Stimulated activated CD4-positive, alpha-beta T cell treated with anti-CD3 and anti-CD28 coated beads, Interleukin-15, amount 100 ng/mL, for 24 hours (primary cell): ENCODE data around the gene PTPRS.

Experiments used
- DNase-seq: peaks from one replicate; pipeline ENCODE4 v3.0.0-alpha.2; 2020

Gene PTPRS

GRCh38 chr19:5354403-5354802 lies 13.8 kb upstream of the PTPRS start:
- peak; percentile 30 for DNase-seq

- no peak for DNase-seq
Measured at GRCh38 chr19:5352229-5352763, 11.7 kb upstream of the PTPRS start.

GRCh38 chr19:5351731-5352228 lies 11.2 kb upstream of the PTPRS start:
- DNase-seq: no peak

DNA sequence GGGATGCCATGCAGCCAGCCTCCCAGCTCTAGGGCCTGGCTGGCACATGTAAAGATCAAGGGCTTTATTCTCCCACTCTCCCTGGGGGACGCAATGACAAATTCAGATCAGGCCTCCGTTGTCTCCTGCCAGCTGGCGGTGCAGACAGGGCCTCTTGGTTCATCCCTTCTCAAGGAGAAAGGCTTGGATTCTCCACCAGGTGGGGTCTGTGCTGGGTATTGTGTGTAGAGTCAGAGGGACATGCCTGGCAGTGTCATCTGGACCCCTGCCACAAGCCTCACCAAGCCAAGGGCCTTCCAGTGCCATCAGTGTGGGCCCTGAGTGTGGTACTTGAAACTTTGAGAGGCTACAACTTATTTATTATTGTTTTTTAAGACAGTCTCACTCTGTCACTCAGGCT lies 8.4 kb upstream of the PTPRS start:
- no peak for DNase-seq

- no peak for DNase-seq
Measured at GRCh38 chr19:5345895-5346386, 5.3 kb upstream of the PTPRS start.

GRCh38 chr19:5343848-5344247 lies 3.2 kb upstream of the PTPRS start:
- no peak for DNase-seq

DNA sequence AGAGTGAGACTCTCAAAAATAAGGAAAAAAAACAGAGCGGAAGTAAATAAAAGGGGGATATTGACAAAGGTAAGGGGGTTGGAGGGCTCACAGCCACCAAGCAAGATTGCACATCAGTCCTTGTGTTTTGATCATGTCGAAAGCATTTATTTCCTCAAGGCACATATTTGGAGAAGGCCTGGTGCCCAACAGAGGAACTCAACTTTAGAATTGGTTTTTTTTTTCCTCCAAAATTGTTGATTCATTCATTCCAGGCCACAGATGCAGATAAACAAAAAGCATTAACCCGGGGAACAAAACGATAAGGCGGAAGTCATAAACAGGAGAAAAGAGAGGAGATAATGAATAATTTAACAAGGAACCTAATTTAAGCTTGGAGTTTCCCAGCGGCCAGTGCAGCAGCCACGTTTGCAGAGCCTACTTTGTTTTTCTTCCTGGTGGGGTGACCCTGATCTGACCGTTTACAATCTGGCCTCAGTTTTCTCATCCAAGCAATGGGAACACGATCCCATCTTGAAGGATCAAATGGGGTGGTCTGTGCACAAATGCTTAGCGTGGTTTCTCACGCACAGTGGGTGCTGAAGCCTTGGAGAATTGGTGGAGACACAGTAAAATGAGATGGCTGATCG lies 2.1 kb upstream of the PTPRS start:
- DNase-seq: no peak

DNA sequence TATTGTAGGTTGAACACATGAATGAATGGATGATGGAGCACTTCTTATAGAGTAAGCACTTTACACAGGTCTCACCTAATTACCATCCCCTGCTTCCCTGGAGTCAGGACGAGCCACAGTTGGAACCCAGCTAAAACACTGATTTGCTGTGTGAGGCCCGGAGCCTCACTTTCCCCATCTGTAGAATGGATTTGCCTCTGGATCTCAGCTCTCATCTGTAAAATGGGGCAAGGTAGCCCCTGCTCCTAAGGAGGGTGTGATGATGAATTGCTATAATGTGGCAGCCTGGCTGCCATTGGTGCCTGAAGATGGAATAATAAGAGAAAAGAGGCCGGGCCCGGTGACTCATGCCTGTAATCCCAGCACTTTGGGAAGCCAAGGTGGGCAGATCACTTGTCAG lies 1.4 kb upstream of the PTPRS start:
- DNase-seq: no peak

- DNase-seq: no peak
Measured at GRCh38 chr19:5341448-5341820, 822 bp upstream of the PTPRS start.

DNA sequence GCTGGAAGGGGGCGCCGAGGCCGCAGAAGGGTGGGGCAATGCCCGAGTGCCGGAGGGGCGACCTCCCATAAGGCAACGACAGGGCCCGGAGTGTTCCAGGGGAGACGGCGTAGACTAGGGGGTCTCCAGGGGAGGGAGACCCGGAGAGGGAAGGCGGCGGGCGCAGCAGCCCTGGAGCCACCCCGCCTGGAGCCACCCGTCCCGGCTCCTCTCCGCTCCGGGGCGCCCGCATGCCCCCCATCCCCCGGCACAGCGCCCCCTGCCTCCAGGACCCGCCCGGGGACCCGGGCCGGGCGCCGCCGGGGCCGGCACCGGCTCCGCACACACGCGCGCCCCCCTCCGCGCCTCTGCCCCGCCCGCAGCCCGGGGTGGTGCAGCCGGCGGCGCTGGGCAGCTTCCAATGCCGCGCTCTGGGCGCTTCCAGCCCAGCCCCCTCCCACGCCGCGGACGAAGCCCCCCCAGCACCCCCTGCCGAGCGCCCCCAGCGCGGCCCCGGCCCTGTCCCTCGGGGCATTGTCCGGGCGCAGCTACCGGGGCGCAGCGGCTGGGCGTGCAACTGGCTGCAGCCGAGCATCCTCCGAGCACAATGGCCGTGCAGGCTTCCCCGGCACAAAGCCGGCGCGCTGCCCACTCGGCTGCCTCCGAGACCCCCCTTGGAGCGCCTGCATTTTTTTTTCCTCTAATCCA lies 519 bp downstream of the PTPRS start:
- DNase-seq: no peak

- no peak for DNase-seq
Measured at GRCh38 chr19:5339198-5339949, 1.2 kb downstream of the PTPRS start.

GRCh38 chr19:5338656-5339197 lies 1.9 kb downstream of the PTPRS start:
- peak; percentile 24 for DNase-seq

- DNase-seq: no peak
Measured at GRCh38 chr19:5337708-5338655, 2.6 kb downstream of the PTPRS start.

GRCh38 chr19:5337126-5337525 lies 3.5 kb downstream of the PTPRS start:
- DNase-seq: no peak

DNA sequence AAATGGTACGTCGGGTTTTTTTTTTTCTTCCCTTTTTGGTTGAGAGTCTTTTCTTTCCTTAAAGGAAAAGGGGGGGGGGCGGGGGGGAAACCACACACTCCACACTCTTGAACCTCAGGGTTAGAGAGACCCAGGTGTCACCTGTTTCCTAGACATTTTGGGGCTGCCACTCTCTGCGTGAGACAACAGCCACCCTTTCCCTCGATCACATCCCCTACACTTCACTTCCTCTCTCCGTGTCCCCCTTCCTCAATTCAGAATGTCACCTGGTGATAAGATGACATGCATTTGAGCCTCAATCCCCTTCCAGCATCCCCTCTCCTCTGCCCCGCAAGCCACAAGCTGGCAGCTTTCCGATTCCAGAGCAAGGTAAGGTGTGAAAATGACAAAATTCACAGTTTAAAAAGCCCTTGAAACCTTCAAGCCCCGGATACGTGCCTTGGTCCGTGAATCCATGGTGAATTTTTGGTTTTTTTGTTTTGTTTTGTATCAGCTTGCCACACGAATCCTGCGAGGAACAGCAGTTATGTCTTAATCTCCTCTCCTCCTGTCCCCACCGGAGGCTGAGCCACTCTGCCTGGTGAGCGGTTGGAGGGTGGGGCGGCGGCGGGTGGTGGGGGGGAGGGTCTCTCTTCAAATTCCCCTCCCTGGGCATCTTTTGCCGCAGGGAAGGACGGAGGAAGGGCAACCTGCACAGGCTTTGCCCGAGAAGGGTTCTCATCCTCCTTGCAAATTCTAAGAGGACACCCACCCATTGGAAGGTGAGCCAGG lies 4.2 kb downstream of the PTPRS start:
- no peak for DNase-seq

- no peak for DNase-seq
Measured at GRCh38 chr19:5335593-5335992, 5.0 kb downstream of the PTPRS start.

- no peak for DNase-seq
Measured at GRCh38 chr19:5334824-5335500, 5.7 kb downstream of the PTPRS start.

GRCh38 chr19:5334366-5334739 lies 6.3 kb downstream of the PTPRS start:
- no peak for DNase-seq

DNA sequence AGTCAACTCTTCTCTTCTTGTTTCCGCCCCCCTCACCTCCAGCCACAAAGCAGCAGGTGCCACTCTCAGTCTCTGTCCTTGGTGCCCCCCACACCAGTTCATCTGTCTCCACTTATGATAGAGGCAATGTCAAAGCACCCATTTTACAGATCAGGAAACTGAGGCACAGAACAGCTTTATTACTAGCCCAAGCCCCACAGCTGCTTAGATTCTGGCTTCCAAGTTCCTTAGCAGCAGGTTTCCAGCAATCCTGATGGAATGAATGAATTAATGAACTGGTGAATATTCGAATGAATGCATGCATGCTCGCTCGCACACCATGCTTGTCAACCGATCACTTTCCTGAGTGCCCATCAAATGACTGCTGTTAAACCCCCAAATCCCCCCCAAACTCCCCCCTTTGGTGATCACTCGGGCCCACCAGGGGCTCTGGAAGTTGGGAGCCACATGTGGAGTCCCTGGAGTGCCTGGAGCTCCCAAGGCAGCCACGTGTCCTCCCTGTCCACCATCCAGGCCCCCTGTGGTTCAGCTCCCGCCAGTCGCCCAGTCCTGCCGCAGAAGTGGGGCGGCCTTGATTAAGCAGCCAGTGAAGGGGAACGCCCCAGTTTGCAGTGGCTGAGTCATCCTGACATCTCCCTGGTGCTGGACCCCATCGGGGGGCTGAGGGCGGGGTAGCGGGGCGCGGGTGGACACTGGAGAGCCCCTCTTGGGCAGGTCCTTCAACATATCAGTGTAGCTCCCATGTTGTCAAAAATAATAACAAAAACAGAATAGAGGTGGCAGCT lies 6.8 kb downstream of the PTPRS start:
- no peak for DNase-seq

DNA sequence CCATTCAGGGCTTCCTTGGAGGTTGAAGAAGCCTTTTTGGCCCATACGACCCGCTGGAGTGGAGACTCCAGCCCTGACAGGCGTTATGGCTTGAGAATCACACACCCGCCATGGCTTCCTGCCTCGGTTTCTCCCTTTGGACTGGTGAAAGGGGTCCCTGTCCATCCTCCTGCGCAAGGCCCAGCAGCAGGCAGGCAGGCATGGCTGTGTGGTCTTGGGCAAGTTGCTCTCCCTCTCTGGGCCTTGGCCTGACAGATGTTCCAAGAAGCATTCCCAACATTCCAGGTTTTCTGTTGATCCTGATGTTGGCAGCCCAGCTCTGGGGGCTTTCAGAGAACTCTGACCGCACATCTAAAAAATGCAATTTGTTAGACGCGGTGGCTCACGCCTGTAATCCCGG lies 8.1 kb downstream of the PTPRS start:
- no peak for DNase-seq
